HFFc6 (cell line): ENCODE results near the gene EGFL6. TPM values are rescaled to one million over a fixed set of nuclear protein-coding genes. Genes with fewer than 3 reads are reported as not detected.
"Not testable (repeated sequence)": the region's sequence is repeated elsewhere in the genome, so short reads cannot be mapped to it uniquely, and the experiment has no call there.

Source experiments
- DNase-seq: peaks from one replicate; pipeline ENCODE4 v3.0.0-alpha.2; 2018
- H3K27ac Mint-ChIP-seq: 2 replicates; pipeline ENCODE4 v1.8.0; 2020; ENCODE audit warnings: mild to moderate bottlenecking, mixed read lengths
- H3K27me3 Mint-ChIP-seq: 2 replicates; pipeline ENCODE4 v1.8.0; 2021; ENCODE audit warnings: mild to moderate bottlenecking, moderate library complexity, mixed read lengths; ENCODE audit not compliant: insufficient read depth
- H3K36me3 Mint-ChIP-seq: 2 replicates; pipeline ENCODE4 v1.8.0; 2021; ENCODE audit warnings: low read depth, mixed read lengths
- H3K4me1 Mint-ChIP-seq: 2 replicates; pipeline ENCODE4 v1.8.0; 2020; ENCODE audit warnings: low read depth, mixed read lengths
- H3K4me3 Mint-ChIP-seq: 2 replicates; pipeline ENCODE4 v1.8.0; 2020; ENCODE audit warnings: mild to moderate bottlenecking, moderate library complexity, mixed read lengths
- H3K9me3 Mint-ChIP-seq: 2 replicates; pipeline ENCODE4 v1.8.0; 2020; ENCODE audit warnings: mild to moderate bottlenecking, mixed read lengths
- CTCF ChIP-seq: fragments of 200-600 bp; sonication (generic); IDR thresholded peaks from 2 replicates; pipeline ENCODE4 v1.5.0; 2021; ENCODE audit warnings: antibody characterized with exemption, mild to moderate bottlenecking
- total RNA-seq, 6 experiments: library from RNA; stranded (reverse); fragmentation: NEBNext Ultra II Directional; extraction: Animal tissue kit (Norgen Biotek cat#: 25700); gene quantifications; 2 replicates in 1 of 6; 3 replicates in 5 of 6; pipeline ENCODE4 v1.2.3, GENCODE V29; 2021

Gene EGFL6
- total RNA-seq, 6 experiments from 2014 or later, result not detected

- H3K36me3 Mint-ChIP-seq, result no peaks in the 10 kb centered on the region
- no peaks in the 10 kb centered on the region for H3K4me1 Mint-ChIP-seq
- DNase-seq, result no peak
- no peak overlapping the region for H3K4me3 Mint-ChIP-seq
- H3K9me3 Mint-ChIP-seq, result no peaks in the 10 kb centered on the region
- TF ChIP-seq CTCF, result no peak
- no peaks in the 10 kb centered on the region; the same call in none of the 2 replicates for H3K27me3 Mint-ChIP-seq
- no peak overlapping the region for H3K27ac Mint-ChIP-seq
These were observed 57.9 kb downstream of the EGFL6 start for GRCh38 chrX:13627306-13627705.

GRCh38 chrX:13637224-13637623 lies 67.8 kb downstream of the EGFL6 start:
- H3K27me3 Mint-ChIP-seq, H3K9me3 Mint-ChIP-seq, H3K4me3 Mint-ChIP-seq, H3K27ac Mint-ChIP-seq, H3K4me1 Mint-ChIP-seq, DNase-seq, H3K36me3 Mint-ChIP-seq: not testable (repeated sequence)

- Mint-ChIP-seq H3K27me3 (peaks cover 1% of the 10 kb centered on the region; the same call in 1 of the 2 replicates), H3K4me1 (no peaks in the 10 kb centered on the region; the same call in 1 of the 2 replicates), H3K27ac (no peak overlapping the region), H3K36me3 (no peaks in the 10 kb centered on the region), H3K4me3 (no peak overlapping the region), H3K9me3 (peaks cover 10% of the 10 kb centered on the region)
- TF ChIP-seq CTCF, result no peak
- DNase-seq, result no peak
These were observed 68.6 kb downstream of the EGFL6 start for GRCh38 chrX:13638021-13638420.

GRCh38 chrX:13638826-13639225 lies 69.4 kb downstream of the EGFL6 start:
- TF ChIP-seq CTCF, result no peak
- Mint-ChIP-seq H3K9me3 (peaks cover 10% of the 10 kb centered on the region), H3K27ac (no peak overlapping the region), H3K4me1 (no peaks in the 10 kb centered on the region; the same call in 1 of the 2 replicates), H3K4me3 (no peak overlapping the region), H3K27me3 (peaks cover 1% of the 10 kb centered on the region; the same call in 1 of the 2 replicates), H3K36me3 (no peaks in the 10 kb centered on the region)
- DNase-seq, result no peak

- DNase-seq, H3K4me3 Mint-ChIP-seq, H3K9me3 Mint-ChIP-seq, H3K27ac Mint-ChIP-seq, H3K27me3 Mint-ChIP-seq, H3K36me3 Mint-ChIP-seq: not testable (repeated sequence)
- peaks cover 10% of the 10 kb centered on the region for H3K4me1 Mint-ChIP-seq
These were observed 72.3 kb downstream of the EGFL6 start for GRCh38 chrX:13641684-13642083.

- Mint-ChIP-seq H3K27ac (no peak overlapping the region), H3K36me3 (no peaks in the 10 kb centered on the region), H3K27me3 (no peaks in the 10 kb centered on the region; the same call in 1 of the 2 replicates), H3K4me3 (no peak overlapping the region), H3K4me1 (peaks cover 32% of the 10 kb centered on the region), H3K9me3 (no peaks in the 10 kb centered on the region)
- no peak for DNase-seq
- no peak for TF ChIP-seq CTCF
These were observed 76.2 kb downstream of the EGFL6 start for GRCh38 chrX:13645464-13646153.
